ENCODE data around the gene EREG. TPM values are rescaled to one million over a fixed set of nuclear protein-coding genes. Genes with fewer than 3 reads are reported as not detected.

Gene EREG
- total RNA-seq, 1 experiment from 2014 or later, result 498 TPM

DNA sequence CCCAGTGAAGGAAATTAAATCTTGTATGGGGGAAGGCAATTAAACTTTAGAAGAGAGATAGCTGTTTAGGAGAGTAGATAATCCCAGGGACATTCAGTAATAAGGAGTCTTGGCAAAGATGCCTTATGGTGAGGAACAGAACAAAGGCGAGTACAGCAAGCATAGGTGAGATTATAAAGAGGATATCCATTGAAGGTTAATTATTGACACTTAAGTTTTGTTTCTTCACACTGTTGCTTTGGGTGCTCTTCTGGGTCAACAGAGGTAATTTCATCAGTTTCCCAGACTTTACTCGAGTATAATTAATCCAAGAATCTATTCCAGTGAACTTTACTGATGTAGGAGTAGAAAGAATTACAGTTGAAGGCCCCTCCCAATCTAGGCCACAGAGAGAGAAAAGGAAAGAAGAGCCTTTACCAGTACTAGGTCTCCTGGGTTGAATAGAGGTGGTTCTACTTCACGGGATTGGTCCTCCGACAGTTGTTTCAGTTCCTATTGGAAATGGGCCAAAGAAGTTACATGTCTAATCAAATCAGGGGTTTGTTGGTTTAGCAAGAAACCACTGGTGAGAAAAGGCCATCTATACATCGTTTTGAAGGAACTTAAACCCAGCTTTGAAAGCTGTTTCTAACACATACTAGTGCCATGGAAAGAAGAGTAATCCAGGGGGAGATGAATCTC, 29.5 kb upstream of the EREG start:
- H3K9me3 ChIP-seq (ENCODE audit: control insufficient read depth in 1 of 2, insufficient read depth in 1 of 2, low read depth in 1 of 2, low read length in 2 of 2), result no peaks in the 10 kb centered on the region
- CTCF ChIA-PET, result no interaction called here
- H3K27ac ChIP-seq (ENCODE audit: low read depth, low read length), result no peak overlapping the region
- H4K20me1 ChIP-seq (ENCODE audit: insufficient read depth), result no peaks in the 10 kb centered on the region
- RAD21 ChIA-PET (ENCODE audit: low non-redundant PET in 1 of 2, low total read pairs in 2 of 2, uncharacterized antibody in 2 of 2, unreplicated experiment in 2 of 2), result no interaction called here
- DNase-seq (ENCODE audit: low read depth, low spot score) (no peak), ATAC-seq (no peak)
- no peaks in the 10 kb centered on the region for H3K79me2 ChIP-seq (ENCODE audit: insufficient read depth, low read length)
- no peak overlapping the region for H3K4me3 ChIP-seq (replicated peaks in 1 of 2; ENCODE audit: low read depth in 1 of 2, low read length in 2 of 2)
- TF ChIP-seq SRF (IDR thresholded peaks at IDR 0.05; ENCODE audit: low read depth), result no peak
- TF ChIP-seq, protein P1, sequence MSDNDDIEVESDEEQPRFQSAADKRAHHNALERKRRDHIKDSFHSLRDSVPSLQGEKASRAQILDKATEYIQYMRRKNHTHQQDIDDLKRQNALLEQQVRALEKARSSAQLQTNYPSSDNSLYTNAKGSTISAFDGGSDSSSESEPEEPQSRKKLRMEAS (IDR thresholded peaks at IDR 0.05), result no peak
- TF ChIP-seq EZH2 (IDR thresholded peaks at IDR 0.05), result no peak
- TF ChIP-seq TCF7L2 (IDR thresholded peaks at IDR 0.05; ENCODE audit: borderline replicate concordance, extremely low read depth, insufficient read depth, insufficient read length), result no peak
- no peak for TF ChIP-seq RAD21 (IDR thresholded peaks at IDR 0.05; ENCODE audit: low read depth)
- TF ChIP-seq EZH2phosphoT487 (IDR thresholded peaks at IDR 0.05; ENCODE audit: borderline replicate concordance), result no peak
- no peak for TF ChIP-seq EGR1 (IDR thresholded peaks at IDR 0.05; ENCODE audit: low read depth)
- TF ChIP-seq SP1 (IDR thresholded peaks at IDR 0.05; ENCODE audit: low read depth), result no peak
- no peak for TF ChIP-seq CEBPB (IDR thresholded peaks at IDR 0.05; ENCODE audit: low read depth)
- no peak for TF ChIP-seq JUND (IDR thresholded peaks at IDR 0.05)
- TF ChIP-seq, protein P2, sequence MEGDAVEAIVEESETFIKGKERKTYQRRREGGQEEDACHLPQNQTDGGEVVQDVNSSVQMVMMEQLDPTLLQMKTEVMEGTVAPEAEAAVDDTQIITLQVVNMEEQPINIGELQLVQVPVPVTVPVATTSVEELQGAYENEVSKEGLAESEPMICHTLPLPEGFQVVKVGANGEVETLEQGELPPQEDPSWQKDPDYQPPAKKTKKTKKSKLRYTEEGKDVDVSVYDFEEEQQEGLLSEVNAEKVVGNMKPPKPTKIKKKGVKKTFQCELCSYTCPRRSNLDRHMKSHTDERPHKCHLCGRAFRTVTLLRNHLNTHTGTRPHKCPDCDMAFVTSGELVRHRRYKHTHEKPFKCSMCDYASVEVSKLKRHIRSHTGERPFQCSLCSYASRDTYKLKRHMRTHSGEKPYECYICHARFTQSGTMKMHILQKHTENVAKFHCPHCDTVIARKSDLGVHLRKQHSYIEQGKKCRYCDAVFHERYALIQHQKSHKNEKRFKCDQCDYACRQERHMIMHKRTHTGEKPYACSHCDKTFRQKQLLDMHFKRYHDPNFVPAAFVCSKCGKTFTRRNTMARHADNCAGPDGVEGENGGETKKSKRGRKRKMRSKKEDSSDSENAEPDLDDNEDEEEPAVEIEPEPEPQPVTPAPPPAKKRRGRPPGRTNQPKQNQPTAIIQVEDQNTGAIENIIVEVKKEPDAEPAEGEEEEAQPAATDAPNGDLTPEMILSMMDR (IDR thresholded peaks at IDR 0.05 in 2 of 3, conservative IDR thresholded peaks at IDR 0.05 in 1 of 3; ENCODE audit: borderline replicate concordance in 1 of 3, insufficient read depth in 1 of 3, low read depth in 2 of 3, low read length in 2 of 3), result no peak
- TF ChIP-seq, protein P3, sequence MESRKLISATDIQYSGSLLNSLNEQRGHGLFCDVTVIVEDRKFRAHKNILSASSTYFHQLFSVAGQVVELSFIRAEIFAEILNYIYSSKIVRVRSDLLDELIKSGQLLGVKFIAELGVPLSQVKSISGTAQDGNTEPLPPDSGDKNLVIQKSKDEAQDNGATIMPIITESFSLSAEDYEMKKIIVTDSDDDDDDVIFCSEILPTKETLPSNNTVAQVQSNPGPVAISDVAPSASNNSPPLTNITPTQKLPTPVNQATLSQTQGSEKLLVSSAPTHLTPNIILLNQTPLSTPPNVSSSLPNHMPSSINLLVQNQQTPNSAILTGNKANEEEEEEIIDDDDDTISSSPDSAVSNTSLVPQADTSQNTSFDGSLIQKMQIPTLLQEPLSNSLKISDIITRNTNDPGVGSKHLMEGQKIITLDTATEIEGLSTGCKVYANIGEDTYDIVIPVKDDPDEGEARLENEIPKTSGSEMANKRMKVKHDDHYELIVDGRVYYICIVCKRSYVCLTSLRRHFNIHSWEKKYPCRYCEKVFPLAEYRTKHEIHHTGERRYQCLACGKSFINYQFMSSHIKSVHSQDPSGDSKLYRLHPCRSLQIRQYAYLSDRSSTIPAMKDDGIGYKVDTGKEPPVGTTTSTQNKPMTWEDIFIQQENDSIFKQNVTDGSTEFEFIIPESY (IDR thresholded peaks at IDR 0.05; ENCODE audit: extremely low read depth, insufficient replicate concordance, low read length), result no peak
- TF ChIP-seq ZFX (IDR thresholded peaks at IDR 0.05), result no peak
- TF ChIP-seq, protein P4, sequence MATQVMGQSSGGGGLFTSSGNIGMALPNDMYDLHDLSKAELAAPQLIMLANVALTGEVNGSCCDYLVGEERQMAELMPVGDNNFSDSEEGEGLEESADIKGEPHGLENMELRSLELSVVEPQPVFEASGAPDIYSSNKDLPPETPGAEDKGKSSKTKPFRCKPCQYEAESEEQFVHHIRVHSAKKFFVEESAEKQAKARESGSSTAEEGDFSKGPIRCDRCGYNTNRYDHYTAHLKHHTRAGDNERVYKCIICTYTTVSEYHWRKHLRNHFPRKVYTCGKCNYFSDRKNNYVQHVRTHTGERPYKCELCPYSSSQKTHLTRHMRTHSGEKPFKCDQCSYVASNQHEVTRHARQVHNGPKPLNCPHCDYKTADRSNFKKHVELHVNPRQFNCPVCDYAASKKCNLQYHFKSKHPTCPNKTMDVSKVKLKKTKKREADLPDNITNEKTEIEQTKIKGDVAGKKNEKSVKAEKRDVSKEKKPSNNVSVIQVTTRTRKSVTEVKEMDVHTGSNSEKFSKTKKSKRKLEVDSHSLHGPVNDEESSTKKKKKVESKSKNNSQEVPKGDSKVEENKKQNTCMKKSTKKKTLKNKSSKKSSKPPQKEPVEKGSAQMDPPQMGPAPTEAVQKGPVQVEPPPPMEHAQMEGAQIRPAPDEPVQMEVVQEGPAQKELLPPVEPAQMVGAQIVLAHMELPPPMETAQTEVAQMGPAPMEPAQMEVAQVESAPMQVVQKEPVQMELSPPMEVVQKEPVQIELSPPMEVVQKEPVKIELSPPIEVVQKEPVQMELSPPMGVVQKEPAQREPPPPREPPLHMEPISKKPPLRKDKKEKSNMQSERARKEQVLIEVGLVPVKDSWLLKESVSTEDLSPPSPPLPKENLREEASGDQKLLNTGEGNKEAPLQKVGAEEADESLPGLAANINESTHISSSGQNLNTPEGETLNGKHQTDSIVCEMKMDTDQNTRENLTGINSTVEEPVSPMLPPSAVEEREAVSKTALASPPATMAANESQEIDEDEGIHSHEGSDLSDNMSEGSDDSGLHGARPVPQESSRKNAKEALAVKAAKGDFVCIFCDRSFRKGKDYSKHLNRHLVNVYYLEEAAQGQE (IDR thresholded peaks at IDR 0.05; ENCODE audit: low read depth), result no peak
- TF ChIP-seq, protein P5, sequence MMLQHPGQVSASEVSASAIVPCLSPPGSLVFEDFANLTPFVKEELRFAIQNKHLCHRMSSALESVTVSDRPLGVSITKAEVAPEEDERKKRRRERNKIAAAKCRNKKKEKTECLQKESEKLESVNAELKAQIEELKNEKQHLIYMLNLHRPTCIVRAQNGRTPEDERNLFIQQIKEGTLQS (IDR thresholded peaks at IDR 0.05), result no peak
- no peak for TF ChIP-seq ELF1 (IDR thresholded peaks at IDR 0.05; ENCODE audit: borderline replicate concordance, low read depth)
- TF ChIP-seq ZNF274 (IDR thresholded peaks at IDR 0.05; ENCODE audit: low read depth, low read length), result no peak
- TF ChIP-seq SIN3A (IDR thresholded peaks at IDR 0.05; ENCODE audit: low read depth), result no peak
- no peak for TF ChIP-seq POLR2AphosphoS5 (IDR thresholded peaks at IDR 0.05; ENCODE audit: low read depth, low read length)
- no TSS peak for BruUV-seq (replicated peaks)
- H3K9me2 ChIP-seq (ENCODE audit: insufficient read depth), result no peaks in the 10 kb centered on the region
- H2AFZ ChIP-seq (ENCODE audit: low read depth, low read length, poor library complexity, severe bottlenecking), result no peak overlapping the region
- intact Hi-C loops (cut with micrococcal nuclease), result no loop called here
- no peak overlapping the region for H3K9ac ChIP-seq (ENCODE audit: low read length)
- no peaks in the 10 kb centered on the region for H3K36me3 ChIP-seq (ENCODE audit: control insufficient read depth in 1 of 2, insufficient read depth in 2 of 2, low read length in 2 of 2)
- peaks cover 0 to 9% of the 10 kb centered on the region in 2 experiments; a peak in 1 of 4 replicates for H3K4me1 ChIP-seq (ENCODE audit: control insufficient read depth in 1 of 2, insufficient read depth in 2 of 2, low read length in 2 of 2)
- no peaks in the 10 kb centered on the region for H3K27me3 ChIP-seq (ENCODE audit: insufficient read depth, low read length)
- POLR2A ChIA-PET, result no interaction called here
- no peak overlapping the region for H3K4me2 ChIP-seq (ENCODE audit: low read length)

Measured in HCT116 (cell line).